CD4-positive, alpha-beta T cell treated with Interleukin-6 for 4 hours (primary cell): Measurements from ENCODE around the gene ITGB1BP1.
"Not testable (repeated sequence)": the region's sequence is repeated elsewhere in the genome, so short reads cannot be mapped to it uniquely, and the experiment has no call there.

Experiments used
- DNase-seq: peaks from one replicate; pipeline ENCODE4 v3.0.0-alpha.2; 2020; ENCODE audit warnings: mixed read lengths

Gene ITGB1BP1

GRCh38 chr2:9400268-9401058 is 22.9 kb downstream of the ITGB1BP1 start:
- no peak for DNase-seq

- DNase-seq: no peak
Measured at GRCh38 chr2:9398881-9399780, 24.2 kb downstream of the ITGB1BP1 start.

DNA sequence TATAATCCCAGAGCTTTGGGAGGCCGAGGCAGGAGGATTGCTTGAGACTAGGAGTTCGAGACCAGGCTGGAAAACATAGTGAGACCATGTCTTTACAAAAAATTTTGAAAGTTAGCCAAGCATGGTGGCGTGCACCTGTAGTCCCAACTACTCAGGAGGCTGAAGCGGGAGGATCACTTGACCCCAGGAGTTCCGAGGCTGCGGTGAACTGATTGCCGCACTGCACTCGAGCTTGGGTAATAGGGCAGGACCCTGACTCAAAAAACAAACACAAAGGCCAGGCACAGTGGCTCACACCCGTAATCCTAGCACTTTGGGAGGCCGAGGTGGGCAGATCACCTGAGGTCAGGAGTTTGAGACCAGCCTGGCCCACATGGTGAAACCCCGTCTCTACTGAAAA is 25.1 kb downstream of the ITGB1BP1 start:
- DNase-seq: not testable (repeated sequence)

DNA sequence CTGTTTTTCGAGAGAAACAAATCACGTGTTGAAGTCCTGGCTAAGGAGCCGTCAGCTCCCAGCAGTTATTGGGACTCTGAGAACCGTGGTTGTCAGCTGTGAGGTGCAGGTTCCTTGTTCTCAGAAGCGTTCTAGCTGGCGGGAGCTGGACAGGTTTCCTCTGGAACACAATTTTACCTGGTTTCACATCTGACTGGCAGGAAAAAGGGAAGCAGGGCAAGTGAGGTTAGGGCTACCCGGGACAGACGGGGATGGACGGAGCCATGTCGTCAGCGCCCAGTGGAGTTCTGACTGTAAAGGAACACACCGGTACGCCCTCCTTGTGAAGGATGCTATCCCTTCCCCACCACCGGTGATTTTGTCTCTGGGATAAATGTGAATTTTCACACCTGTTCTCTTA is 26.1 kb downstream of the ITGB1BP1 start:
- DNase-seq: no peak

DNA sequence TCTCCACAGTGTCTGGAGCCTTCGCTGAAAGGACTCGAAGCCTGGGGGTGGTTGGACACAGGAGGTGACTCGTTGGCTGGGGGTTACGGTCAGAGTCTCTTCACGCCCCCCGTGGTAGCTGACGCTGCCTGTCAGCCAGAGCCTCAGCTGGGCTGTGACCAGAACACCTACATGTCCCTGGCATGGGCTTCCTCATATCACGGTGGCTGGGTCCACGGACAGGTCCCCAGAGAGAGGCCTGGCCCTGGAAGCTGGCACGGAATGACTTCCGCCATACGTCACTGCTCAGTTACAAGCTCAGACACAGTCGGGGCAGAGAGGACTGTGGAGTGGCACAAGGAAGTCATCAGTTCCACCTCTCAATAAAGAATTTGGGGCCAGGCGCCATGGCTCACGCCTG is 28.5 kb downstream of the ITGB1BP1 start:
- no peak for DNase-seq

- no peak for DNase-seq
Measured at GRCh38 chr2:9392898-9393765, 30.2 kb downstream of the ITGB1BP1 start.

- no peak for DNase-seq
Measured at GRCh38 chr2:9391961-9392720, 31.2 kb downstream of the ITGB1BP1 start.

DNA sequence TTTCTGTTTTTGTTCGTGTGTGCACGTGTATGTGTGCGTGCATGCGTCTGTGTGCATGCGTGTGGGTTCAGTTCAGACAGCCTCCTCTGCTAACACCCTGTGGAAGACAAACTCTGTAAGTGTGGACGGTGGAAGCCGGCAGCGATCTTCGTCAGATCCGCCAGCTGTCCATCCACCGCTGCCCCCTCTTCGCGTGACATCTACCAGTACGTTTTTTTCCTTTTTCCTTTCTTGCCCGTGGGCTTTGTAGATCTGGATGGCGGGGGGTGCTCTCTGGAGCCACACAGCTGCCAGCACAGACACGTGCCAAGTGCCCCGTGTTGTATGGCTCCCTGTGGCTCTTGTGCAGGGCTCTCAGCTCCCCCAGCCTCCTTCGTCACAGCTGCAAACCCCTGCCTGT is 32.3 kb downstream of the ITGB1BP1 start:
- no peak for DNase-seq

DNA sequence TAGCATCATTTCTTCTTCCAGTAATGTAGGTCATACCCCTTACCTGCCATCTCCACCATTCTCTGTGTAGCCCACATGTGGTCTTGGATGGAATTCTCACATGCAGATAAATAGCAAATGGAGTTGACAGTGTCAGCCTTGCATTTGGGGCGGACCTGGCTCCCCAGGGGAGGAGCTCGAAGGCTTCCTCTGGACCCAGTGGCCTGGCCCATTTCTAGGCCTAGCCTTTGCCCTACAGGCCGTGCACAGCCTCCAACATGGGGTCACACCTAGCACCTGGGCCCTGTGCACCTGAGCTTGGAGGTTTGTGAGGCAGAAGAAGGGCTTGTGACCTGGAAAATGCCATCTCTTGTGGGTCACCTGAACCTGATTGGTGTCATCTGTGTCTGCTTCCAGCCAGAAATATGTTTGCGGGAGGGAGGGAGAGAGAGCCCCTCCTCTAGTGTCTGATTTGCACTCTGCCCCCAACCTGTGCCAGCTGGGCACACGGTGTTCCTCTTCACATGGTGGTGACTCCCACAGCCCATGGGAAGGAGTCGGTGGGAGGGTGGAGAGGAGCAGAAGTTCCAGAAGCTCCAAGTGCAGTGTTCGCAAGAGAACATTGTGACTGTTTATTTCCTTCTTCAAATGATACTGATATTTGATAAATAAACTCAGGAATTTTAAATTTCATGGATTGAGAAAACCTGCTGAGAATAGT is 33.0 kb downstream of the ITGB1BP1 start:
- no peak for DNase-seq

- no peak for DNase-seq
Measured at GRCh38 chr2:9388950-9389911, 34.1 kb downstream of the ITGB1BP1 start.

GRCh38 chr2:9388199-9388681 is 35.1 kb downstream of the ITGB1BP1 start:
- no peak for DNase-seq

GRCh38 chr2:9385841-9386240 is 37.5 kb downstream of the ITGB1BP1 start:
- no peak for DNase-seq

GRCh38 chr2:9384521-9384920 is 38.8 kb downstream of the ITGB1BP1 start:
- no peak for DNase-seq

GRCh38 chr2:9382604-9383235 is 40.6 kb downstream of the ITGB1BP1 start:
- DNase-seq: no peak

DNA sequence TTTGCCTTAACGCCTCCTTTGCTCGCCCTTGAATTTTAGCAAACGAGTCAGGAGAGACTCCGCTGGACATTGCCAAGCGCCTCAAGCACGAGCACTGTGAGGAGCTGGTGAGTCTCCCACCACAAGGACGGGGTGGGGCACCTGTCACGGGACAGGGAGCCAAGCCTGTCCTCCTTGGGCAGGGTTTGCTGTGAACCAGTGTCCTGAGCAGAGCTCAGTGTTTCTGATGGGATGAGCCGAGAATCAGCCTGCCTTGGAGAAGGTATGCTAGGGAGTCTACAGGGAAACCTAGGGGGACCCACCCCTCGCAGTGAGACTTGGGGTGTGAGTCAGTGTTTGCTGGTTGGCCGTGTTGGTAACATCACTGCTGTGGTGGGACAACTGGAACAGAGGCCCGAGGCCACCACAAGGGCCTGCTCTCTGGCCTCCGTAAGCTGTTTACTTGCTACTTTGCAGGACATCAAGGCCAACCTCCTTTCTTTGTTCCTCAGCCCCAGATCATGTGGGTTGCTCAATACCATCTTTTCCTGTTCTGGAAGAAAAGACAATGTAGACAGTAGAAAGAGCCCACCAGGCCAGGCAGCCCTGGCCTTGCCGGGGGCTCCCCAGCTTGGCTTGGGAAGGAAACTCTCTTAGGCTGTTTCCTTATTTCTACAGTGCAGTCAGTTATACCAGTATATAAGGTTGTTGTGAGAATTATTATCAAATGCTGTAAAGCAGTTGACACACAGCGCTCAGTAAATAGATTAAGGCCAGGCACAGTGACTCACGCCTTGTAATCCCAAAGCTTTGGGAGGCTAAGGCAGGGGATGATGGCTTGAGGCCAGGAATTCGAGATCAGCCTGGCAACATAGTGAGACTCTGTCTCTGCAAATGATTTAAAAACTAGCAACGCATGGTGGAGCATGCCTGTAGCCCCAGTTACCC is 42.4 kb downstream of the ITGB1BP1 start:
- DNase-seq: no peak

DNA sequence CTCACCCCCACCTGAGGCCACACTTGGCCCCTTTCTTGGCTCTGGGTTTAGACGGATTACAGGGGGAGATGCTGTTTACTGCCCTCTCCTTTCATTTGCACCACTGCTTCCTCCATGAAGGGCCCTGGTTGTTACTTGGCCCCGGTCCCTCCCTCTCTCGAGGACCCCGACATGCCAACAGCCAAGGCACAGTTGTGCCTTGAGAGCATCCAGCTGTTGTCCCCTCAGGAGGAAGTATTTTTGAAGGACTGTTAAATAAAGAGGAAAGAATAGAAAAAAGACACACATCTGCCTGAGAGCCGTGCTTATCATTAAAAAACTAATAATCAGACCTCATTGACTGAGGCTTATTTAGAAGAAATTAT is 44.0 kb downstream of the ITGB1BP1 start:
- DNase-seq: no peak

- DNase-seq: no peak
Measured at GRCh38 chr2:9378433-9379390, 44.6 kb downstream of the ITGB1BP1 start.
